SK-N-SH (cell line): Measurements from ENCODE around the gene GATAD2B. TPM values are rescaled to one million over a fixed set of nuclear protein-coding genes. Genes with fewer than 3 reads are reported as not detected.
A peak's percentile ranks its signal among the peaks of the same experiment; 100 is the strongest.

Source experiments
- CTCF ChIA-PET: fragments of 300-600, 350-600 bp; formaldehyde crosslinking; extraction: SDS; loops from one replicate; lab custom pipeline; 2021; lab: Yijun Ruan, JAX
- POLR2A ChIA-PET: fragments of 350-600 bp; sonication (Branson Sonifier 250); formaldehyde crosslinking; extraction: SDS; loops from one replicate; lab custom pipeline; 2020; ENCODE audit warnings: antibody characterized with exemption, inconsistent platforms; lab: Yijun Ruan, JAX
- DNase-seq: peaks from one replicate; pipeline ENCODE4 v3.0.0; 2012
- H2AFZ ChIP-seq: fragments of 200-600 bp; sonication (generic); 2 replicates; pipeline ENCODE4 v1.8.1; 2016; ENCODE audit warnings: antibody characterized with exemption, mild to moderate bottlenecking, low read depth
- H3F3A ChIP-seq: fragments of 200-600 bp; sonication (generic); replicated peaks from 2 replicates; pipeline ENCODE3; 2016; ENCODE audit warnings: antibody characterized with exemption, mild to moderate bottlenecking; ENCODE audit not compliant: insufficient read depth
- H3K27ac ChIP-seq, 2 experiments: fragments of 200-500 bp in 1 of 2; fragments of 200-600 bp in 1 of 2; sonication (Bioruptor generic) in 1 of 2; sonication (generic), shearing (Covaris generic) in 1 of 2; 2 replicates each; pipeline versions ENCODE4 v1.5.1 to v1.6.1; 2014 to 2016; ENCODE audit warnings: low read depth in 2 of 2, inconsistent platforms in 1 of 2, low read length in 1 of 2, mild to moderate bottlenecking in 1 of 2, mixed read lengths in 1 of 2
- H3K27me3 ChIP-seq: fragments of 200-600 bp; sonication (generic), shearing (Covaris generic); 2 replicates; pipeline ENCODE4 v1.6.1; 2016; ENCODE audit warnings: mixed run types; ENCODE audit not compliant: insufficient read depth
- H3K36me3 ChIP-seq, 2 experiments: fragments of 200-500 bp in 1 of 2; fragments of 200-600 bp in 1 of 2; sonication (Bioruptor generic) in 1 of 2; sonication (generic) in 1 of 2; replicated peaks in 1 of 2; 2 replicates each; pipeline versions ENCODE3 to v1.5.1; 2014 to 2016; ENCODE audit warnings: low read length in 1 of 2, mild to moderate bottlenecking in 1 of 2; ENCODE audit not compliant: insufficient read depth in 2 of 2, control insufficient read depth in 1 of 2
- H3K4me1 ChIP-seq, 2 experiments: fragments of 200-500 bp in 1 of 2; fragments of 200-600 bp in 1 of 2; sonication (Bioruptor generic) in 1 of 2; sonication (generic), shearing (Covaris generic) in 1 of 2; 2 replicates each; pipeline versions ENCODE4 v1.5.1 to v1.6.1; 2014 to 2016; ENCODE audit warnings: low read depth in 1 of 2, low read length in 1 of 2, mixed run types in 1 of 2; ENCODE audit not compliant: insufficient read depth in 2 of 2, control insufficient read depth in 1 of 2
- H3K4me2 ChIP-seq: fragments of 200-600 bp; sonication (generic), shearing (Covaris generic); 2 replicates; pipeline ENCODE4 v1.6.1; 2017; ENCODE audit warnings: mixed run types
- H3K4me3 ChIP-seq, 2 experiments: fragments of 200-500 bp in 1 of 2; fragments of 200-600 bp in 1 of 2; sonication (Bioruptor generic) in 1 of 2; sonication (generic), shearing (Covaris generic) in 1 of 2; 2 replicates each; pipeline versions ENCODE4 v1.5.1 to v1.8.1; 2014 to 2016; ENCODE audit warnings: low read depth in 2 of 2, inconsistent platforms in 1 of 2, low read length in 1 of 2, mild to moderate bottlenecking in 1 of 2, mixed read lengths in 1 of 2, moderate library complexity in 1 of 2
- H3K79me2 ChIP-seq: fragments of 200-600 bp; sonication (generic); 2 replicates; pipeline ENCODE4 v1.8.1; 2017; ENCODE audit warnings: mild to moderate bottlenecking; ENCODE audit not compliant: insufficient read depth
- H3K9ac ChIP-seq: fragments of 200-600 bp; sonication (generic); 2 replicates; pipeline ENCODE4 v1.6.1; 2017; ENCODE audit warnings: mixed run types
- H3K9me2 ChIP-seq: fragments of 200-600 bp; sonication (generic); 2 replicates; pipeline ENCODE4 v1.6.1; 2017; ENCODE audit warnings: mixed run types
- H3K9me3 ChIP-seq: fragments of 200-600 bp; sonication (generic); 2 replicates; pipeline ENCODE4 v1.6.1; 2017; ENCODE audit warnings: mixed run types, mild to moderate bottlenecking, moderate library complexity
- H4K20me1 ChIP-seq: fragments of 200-600 bp; sonication (generic); 2 replicates; pipeline ENCODE4 v1.6.1; 2017; ENCODE audit warnings: mild to moderate bottlenecking, mixed run types; ENCODE audit not compliant: insufficient read depth
- EP300 ChIP-seq, 2 experiments: IDR thresholded peaks; 2 replicates each; pipeline versions ENCODE4 v1.4.0 to v1.6.1; 2012; ENCODE audit warnings: borderline replicate concordance in 1 of 2, low read depth in 1 of 2, low read length in 1 of 2
- FOXJ3 ChIP-seq: sonication (generic); formaldehyde crosslinking; IDR thresholded peaks from 2 replicates; pipeline ENCODE4 v1.5.1; 2020; ENCODE audit warnings: mild to moderate bottlenecking, missing genetic modification reagents
- FOXM1 ChIP-seq: IDR thresholded peaks from 2 replicates; pipeline ENCODE4 v1.4.0; 2012; ENCODE audit warnings: low read depth, mild to moderate bottlenecking
- GATA2 ChIP-seq: sonication (generic); formaldehyde crosslinking; IDR thresholded peaks from 2 replicates; pipeline ENCODE4 v1.5.0; 2020; ENCODE audit warnings: mild to moderate bottlenecking, missing genetic modification reagents
- MAX ChIP-seq: IDR thresholded peaks from 2 replicates; pipeline ENCODE4 v1.4.0; 2012; ENCODE audit warnings: low read depth
- MEF2A ChIP-seq: IDR thresholded peaks from 2 replicates; pipeline ENCODE4 v1.4.0; 2012; ENCODE audit warnings: low read depth, borderline replicate concordance
- MXI1 ChIP-seq: IDR thresholded peaks from 2 replicates; pipeline ENCODE4 v1.6.1; 2012; ENCODE audit warnings: mild to moderate bottlenecking, low read depth, low read length, improper control_type of control experiment
- NRF1 ChIP-seq: IDR thresholded peaks from 2 replicates; pipeline ENCODE4 v1.6.1; 2012; ENCODE audit warnings: low read depth, mild to moderate bottlenecking, low read length
- POLR2AphosphoS5 ChIP-seq: IDR thresholded peaks from 2 replicates; pipeline ENCODE4 v1.6.1; 2012; ENCODE audit warnings: low read depth, low read length
- SMC3 ChIP-seq: IDR thresholded peaks from 2 replicates; pipeline ENCODE4 v1.6.1; 2012; ENCODE audit warnings: low read depth, low read length, improper control_type of control experiment
- TAF1 ChIP-seq: IDR thresholded peaks from 2 replicates; pipeline ENCODE4 v1.6.1; 2012; ENCODE audit warnings: low read depth, mild to moderate bottlenecking, low read length, moderate library complexity, borderline replicate concordance
- USF2 ChIP-seq: fragments of 150-350 bp; IDR thresholded peaks from 2 replicates; pipeline ENCODE4 v1.6.1; 2017; ENCODE audit warnings: antibody characterized with exemption, low read length, low read depth, borderline replicate concordance
- YY1 ChIP-seq: IDR thresholded peaks from 2 replicates; pipeline ENCODE4 v1.4.0; 2012; ENCODE audit warnings: low read depth, mild to moderate bottlenecking
- WGBS: methylation state at CpG from one replicate; pipeline ENCODE4 v1.1.6; 2017; ENCODE audit warnings: low lambda C conversion rate; 5-methylcytosine and 5-hydroxymethylcytosine counted together
- polyA plus RNA-seq, 3 experiments: library from polyadenylated mRNA; depleted of rRNA; stranded (reverse); fragments of >200 nt; gene quantifications; 2 replicates each; pipeline ENCODE4 v1.2.3, GENCODE V29; 2012
- TF ChIP-seq, protein P1 (sequence below): IDR thresholded peaks from 2 replicates; pipeline ENCODE4; 2012

Gene GATAD2B
- polyA plus RNA-seq, 1 of the 3 experiments (the other 2 are of a cell fraction) = 2.8 TPM

DNA sequence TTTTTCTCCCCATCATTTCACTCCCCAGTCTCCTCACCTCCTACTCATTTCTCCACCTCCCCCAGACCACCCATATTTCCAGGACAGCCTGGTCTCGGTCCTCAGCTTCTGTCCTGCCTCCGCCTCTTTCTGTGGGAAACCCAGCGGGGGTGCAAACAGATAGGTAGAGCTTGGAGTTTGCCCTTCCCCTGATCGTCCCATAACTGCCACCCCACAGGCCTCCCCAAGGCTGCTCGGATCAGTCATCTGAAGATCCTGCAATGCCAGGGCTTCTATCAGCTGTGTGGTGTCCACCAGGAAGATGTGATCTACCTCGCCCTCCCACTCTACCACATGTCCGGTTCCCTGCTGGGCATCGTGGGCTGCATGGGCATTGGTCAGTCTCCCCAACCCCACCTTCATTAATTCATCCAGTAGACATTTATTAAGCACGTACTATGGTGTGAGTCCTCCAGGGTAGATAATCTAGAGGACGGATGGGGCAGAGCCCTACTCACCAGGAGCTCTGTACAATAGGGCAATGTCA lies 145.9 kb downstream of the GATAD2B start (continued):
- no peak for TF ChIP-seq FOXM1
- no peak for TF ChIP-seq MXI1
- TF ChIP-seq NRF1 = no peak
- no peak for TF ChIP-seq MAX

DNA sequence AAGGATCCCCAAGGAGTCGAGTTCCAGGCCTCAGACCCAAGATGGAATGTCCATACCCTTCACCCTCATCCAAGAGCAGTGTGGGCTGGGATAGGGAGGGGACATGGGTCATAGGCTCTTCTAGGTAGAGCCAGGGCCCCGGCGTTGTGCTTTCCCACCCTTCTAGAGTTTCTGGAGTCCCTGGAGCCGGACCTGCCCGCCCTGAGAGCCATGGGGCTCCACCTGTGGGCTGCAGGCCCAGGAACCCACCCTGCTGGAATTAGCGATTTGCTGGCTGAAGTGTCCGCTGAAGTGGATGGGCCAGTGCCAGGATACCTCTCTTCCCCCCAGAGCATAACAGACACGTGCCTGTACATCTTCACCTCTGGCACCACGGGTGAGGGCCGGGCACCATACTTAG lies 146.4 kb downstream of the GATAD2B start:
- no peaks in the 10 kb centered on the region for H3K27me3 ChIP-seq
- H3K27ac ChIP-seq = no peak overlapping the region
- H3K9ac ChIP-seq = no peak overlapping the region
- no peak for DNase-seq
- peaks cover 8% of the 10 kb centered on the region for H3F3A ChIP-seq
- TF ChIP-seq POLR2AphosphoS5 (no peak), EP300 (IDR thresholded peaks at IDR 0.05; ENCODE audit: borderline replicate concordance in 1 of 2, low read depth in 1 of 2, low read length in 1 of 2) (no peak), MAX (no peak), MEF2A (no peak), YY1 (no peak), USF2 (no peak), TAF1 (no peak), SMC3 (no peak), GATA2 (CRISPR knock-in tag) (no peak), FOXJ3 (CRISPR knock-in tag) (no peak)
- TF ChIP-seq, protein P1, sequence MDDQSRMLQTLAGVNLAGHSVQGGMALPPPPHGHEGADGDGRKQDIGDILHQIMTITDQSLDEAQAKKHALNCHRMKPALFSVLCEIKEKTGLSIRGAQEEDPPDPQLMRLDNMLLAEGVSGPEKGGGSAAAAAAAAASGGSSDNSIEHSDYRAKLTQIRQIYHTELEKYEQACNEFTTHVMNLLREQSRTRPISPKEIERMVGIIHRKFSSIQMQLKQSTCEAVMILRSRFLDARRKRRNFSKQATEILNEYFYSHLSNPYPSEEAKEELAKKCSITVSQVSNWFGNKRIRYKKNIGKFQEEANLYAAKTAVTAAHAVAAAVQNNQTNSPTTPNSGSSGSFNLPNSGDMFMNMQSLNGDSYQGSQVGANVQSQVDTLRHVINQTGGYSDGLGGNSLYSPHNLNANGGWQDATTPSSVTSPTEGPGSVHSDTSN = no peak
- H3K36me3 ChIP-seq = peaks cover 0 to 26% of the 10 kb centered on the region in 2 experiments
- H3K4me1 ChIP-seq = peaks cover 0 to 13% of the 10 kb centered on the region in 2 experiments; a peak in 1 of 4 replicates
- no peaks in the 10 kb centered on the region for H3K79me2 ChIP-seq
- H4K20me1 ChIP-seq = no peaks in the 10 kb centered on the region
- H3K4me3 ChIP-seq = peak overlapping the region; percentile 65 to 67; a peak in 3 of 4 replicates
- H3K9me3 ChIP-seq = no peaks in the 10 kb centered on the region
- ChIA-PET CTCF (interaction anchor here (2.7 to 6.8 kb wide), 3 partner anchors 21 to 211 kb away, joined by 8 to 60 read pairs (median 16); partner anchors contain the start of genes NPR1 and RAB13), POLR2A (interaction anchor here (1.1 to 1.4 kb wide), 2 partner anchors 41 to 191 kb away, joined by 3 to 4 read pairs; partner anchors contain the start of gene CREB3L4)
- 84% methylated on average over 9 of the region's 10 CpGs for WGBS
- no peaks in the 10 kb centered on the region for H3K9me2 ChIP-seq
- H3K4me2 ChIP-seq = peak overlapping the region; percentile 86
- H2AFZ ChIP-seq = peak overlapping the region; percentile 82
